ENCODE measurements around the gene GPX3. TPM values are rescaled to one million over a fixed set of nuclear protein-coding genes. Genes with fewer than 3 reads are reported as not detected.

The GPX3 gene
- total and polyA plus RNA-seq, 10 of the 15 experiments (the other 5 are each of a cell fraction or from before 2014, with no cell fraction given): 0.04 to 1.0 (median 0.15) TPM; not detected in 3

DNA sequence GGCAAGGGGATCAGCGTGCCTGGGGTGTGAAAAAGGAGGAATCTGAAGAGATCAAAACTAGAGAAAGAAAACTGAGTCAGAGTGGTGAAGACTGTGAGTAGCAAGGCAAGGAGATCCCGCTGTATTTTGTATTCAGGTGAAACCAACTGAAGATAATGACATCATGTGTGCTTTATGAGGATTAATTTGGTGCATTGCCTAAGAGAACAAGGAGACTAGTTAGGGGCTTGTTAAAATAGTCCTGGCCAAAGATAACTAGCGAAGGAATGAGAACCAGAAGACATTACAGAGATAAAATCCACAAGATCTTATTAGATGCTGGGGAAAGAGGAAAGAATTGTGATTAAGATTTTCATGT is 16.9 kb upstream of the GPX3 start:
- no peak overlapping the region for H2AFZ ChIP-seq (ENCODE audit: control insufficient read depth, low read depth, low read length)
- no peak for TF ChIP-seq NFYB (IDR thresholded peaks at IDR 0.05; ENCODE audit: insufficient read depth, low read depth, low read length)
- no peak for TF ChIP-seq WRNIP1 (IDR thresholded peaks at IDR 0.05; ENCODE audit: borderline replicate concordance, low read depth, low read length)
- TF ChIP-seq MXI1 (IDR thresholded peaks at IDR 0.05; ENCODE audit: low read depth, low read length): no peak
- TF ChIP-seq, protein P1, sequence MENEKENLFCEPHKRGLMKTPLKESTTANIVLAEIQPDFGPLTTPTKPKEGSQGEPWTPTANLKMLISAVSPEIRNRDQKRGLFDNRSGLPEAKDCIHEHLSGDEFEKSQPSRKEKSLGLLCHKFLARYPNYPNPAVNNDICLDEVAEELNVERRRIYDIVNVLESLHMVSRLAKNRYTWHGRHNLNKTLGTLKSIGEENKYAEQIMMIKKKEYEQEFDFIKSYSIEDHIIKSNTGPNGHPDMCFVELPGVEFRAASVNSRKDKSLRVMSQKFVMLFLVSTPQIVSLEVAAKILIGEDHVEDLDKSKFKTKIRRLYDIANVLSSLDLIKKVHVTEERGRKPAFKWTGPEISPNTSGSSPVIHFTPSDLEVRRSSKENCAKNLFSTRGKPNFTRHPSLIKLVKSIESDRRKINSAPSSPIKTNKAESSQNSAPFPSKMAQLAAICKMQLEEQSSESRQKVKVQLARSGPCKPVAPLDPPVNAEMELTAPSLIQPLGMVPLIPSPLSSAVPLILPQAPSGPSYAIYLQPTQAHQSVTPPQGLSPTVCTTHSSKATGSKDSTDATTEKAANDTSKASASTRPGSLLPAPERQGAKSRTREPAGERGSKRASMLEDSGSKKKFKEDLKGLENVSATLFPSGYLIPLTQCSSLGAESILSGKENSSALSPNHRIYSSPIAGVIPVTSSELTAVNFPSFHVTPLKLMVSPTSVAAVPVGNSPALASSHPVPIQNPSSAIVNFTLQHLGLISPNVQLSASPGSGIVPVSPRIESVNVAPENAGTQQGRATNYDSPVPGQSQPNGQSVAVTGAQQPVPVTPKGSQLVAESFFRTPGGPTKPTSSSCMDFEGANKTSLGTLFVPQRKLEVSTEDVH (IDR thresholded peaks at IDR 0.05; ENCODE audit: low read depth, partially characterized antibody): no peak
- no peak for TF ChIP-seq CBX3 (IDR thresholded peaks at IDR 0.05; ENCODE audit: borderline replicate concordance, low read depth)
- no peak for TF ChIP-seq SUZ12 (IDR thresholded peaks at IDR 0.05; ENCODE audit: unreplicated experiment)
- no peak for TF ChIP-seq MTA2 (IDR thresholded peaks at IDR 0.05; ENCODE audit: low read depth)
- TF ChIP-seq EP300 (IDR thresholded peaks at IDR 0.05; ENCODE audit: borderline replicate concordance in 1 of 2, control insufficient read depth in 1 of 2, low read depth in 2 of 2, low read length in 2 of 2): no peak
- TF ChIP-seq, protein P2, sequence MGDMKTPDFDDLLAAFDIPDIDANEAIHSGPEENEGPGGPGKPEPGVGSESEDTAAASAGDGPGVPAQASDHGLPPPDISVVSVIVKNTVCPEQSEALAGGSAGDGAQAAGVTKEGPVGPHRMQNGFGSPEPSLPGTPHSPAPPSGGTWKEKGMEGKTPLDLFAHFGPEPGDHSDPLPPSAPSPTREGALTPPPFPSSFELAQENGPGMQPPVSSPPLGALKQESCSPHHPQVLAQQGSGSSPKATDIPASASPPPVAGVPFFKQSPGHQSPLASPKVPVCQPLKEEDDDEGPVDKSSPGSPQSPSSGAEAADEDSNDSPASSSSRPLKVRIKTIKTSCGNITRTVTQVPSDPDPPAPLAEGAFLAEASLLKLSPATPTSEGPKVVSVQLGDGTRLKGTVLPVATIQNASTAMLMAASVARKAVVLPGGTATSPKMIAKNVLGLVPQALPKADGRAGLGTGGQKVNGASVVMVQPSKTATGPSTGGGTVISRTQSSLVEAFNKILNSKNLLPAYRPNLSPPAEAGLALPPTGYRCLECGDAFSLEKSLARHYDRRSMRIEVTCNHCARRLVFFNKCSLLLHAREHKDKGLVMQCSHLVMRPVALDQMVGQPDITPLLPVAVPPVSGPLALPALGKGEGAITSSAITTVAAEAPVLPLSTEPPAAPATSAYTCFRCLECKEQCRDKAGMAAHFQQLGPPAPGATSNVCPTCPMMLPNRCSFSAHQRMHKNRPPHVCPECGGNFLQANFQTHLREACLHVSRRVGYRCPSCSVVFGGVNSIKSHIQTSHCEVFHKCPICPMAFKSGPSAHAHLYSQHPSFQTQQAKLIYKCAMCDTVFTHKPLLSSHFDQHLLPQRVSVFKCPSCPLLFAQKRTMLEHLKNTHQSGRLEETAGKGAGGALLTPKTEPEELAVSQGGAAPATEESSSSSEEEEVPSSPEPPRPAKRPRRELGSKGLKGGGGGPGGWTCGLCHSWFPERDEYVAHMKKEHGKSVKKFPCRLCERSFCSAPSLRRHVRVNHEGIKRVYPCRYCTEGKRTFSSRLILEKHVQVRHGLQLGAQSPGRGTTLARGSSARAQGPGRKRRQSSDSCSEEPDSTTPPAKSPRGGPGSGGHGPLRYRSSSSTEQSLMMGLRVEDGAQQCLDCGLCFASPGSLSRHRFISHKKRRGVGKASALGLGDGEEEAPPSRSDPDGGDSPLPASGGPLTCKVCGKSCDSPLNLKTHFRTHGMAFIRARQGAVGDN (IDR thresholded peaks at IDR 0.05): no peak
- TF ChIP-seq SREBF2 (IDR thresholded peaks at IDR 0.05; ENCODE audit: low read length): no peak
- no peak for TF ChIP-seq TCF7 (IDR thresholded peaks at IDR 0.05; ENCODE audit: borderline replicate concordance)
- no peak for TF ChIP-seq STAT1 (conservative IDR thresholded peaks at IDR 0.05)
- TF ChIP-seq, protein P3, sequence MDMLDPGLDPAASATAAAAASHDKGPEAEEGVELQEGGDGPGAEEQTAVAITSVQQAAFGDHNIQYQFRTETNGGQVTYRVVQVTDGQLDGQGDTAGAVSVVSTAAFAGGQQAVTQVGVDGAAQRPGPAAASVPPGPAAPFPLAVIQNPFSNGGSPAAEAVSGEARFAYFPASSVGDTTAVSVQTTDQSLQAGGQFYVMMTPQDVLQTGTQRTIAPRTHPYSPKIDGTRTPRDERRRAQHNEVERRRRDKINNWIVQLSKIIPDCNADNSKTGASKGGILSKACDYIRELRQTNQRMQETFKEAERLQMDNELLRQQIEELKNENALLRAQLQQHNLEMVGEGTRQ (IDR thresholded peaks at IDR 0.05; ENCODE audit: borderline replicate concordance, low read depth, low read length): no peak
- TF ChIP-seq, protein P4, sequence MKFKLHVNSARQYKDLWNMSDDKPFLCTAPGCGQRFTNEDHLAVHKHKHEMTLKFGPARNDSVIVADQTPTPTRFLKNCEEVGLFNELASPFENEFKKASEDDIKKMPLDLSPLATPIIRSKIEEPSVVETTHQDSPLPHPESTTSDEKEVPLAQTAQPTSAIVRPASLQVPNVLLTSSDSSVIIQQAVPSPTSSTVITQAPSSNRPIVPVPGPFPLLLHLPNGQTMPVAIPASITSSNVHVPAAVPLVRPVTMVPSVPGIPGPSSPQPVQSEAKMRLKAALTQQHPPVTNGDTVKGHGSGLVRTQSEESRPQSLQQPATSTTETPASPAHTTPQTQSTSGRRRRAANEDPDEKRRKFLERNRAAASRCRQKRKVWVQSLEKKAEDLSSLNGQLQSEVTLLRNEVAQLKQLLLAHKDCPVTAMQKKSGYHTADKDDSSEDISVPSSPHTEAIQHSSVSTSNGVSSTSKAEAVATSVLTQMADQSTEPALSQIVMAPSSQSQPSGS (IDR thresholded peaks at IDR 0.05; ENCODE audit: low read length): no peak
- no peak for TF ChIP-seq MYB (IDR thresholded peaks at IDR 0.05; ENCODE audit: borderline replicate concordance, low read depth, low read length)

More for the DNA sequence above, 16.9 kb upstream of the GPX3 start:
- POLR2A ChIA-PET: no interaction called here
- H3K9ac ChIP-seq (ENCODE audit: control insufficient read depth, insufficient read depth, low read length): no peak overlapping the region
- DNase-seq (ENCODE audit: low read depth, low spot score) (no peak), FAIRE-seq (no peak), ATAC-seq (no peak)
- no peaks in the 10 kb centered on the region for H3K9me3 ChIP-seq (replicated peaks; ENCODE audit: control insufficient read depth, insufficient read depth, low read length)
- CTCF ChIA-PET: interaction anchor here (3.2 kb wide), 1 partner anchor 161 kb away, joined by 13 read pairs; no protein-coding TSS in a partner anchor
- BruUV-seq (replicated peaks): no TSS peak
- H4K20me1 ChIP-seq (ENCODE audit: control insufficient read depth, insufficient read depth): no peaks in the 10 kb centered on the region
- no peak overlapping the region for H3K4me2 ChIP-seq (ENCODE audit: control insufficient read depth, insufficient read depth)
- in situ Hi-C loops (cut with MboI): no loop called here
- H3K4me3 ChIP-seq: no peak overlapping the region
- intact Hi-C loops (cut with micrococcal nuclease; ENCODE audit: unreplicated experiment): loop anchor here (10.0 kb wide), 1 partner anchor 311 kb away; no protein-coding TSS in a partner anchor
- no peak overlapping the region for H3K27ac ChIP-seq (ENCODE audit: control insufficient read depth, insufficient read depth)
- RAD21 ChIA-PET (ENCODE audit: unreplicated experiment): no interaction called here
- WGBS (ENCODE audit: insufficient coverage, insufficient replicate concordance, low lambda C conversion rate, missing lambda C conversion rate): 27% methylated on average over 3 of the region's 3 CpGs
- SMC1A ChIA-PET (ENCODE audit: uncharacterized antibody, unreplicated experiment): interaction anchor here (1.0 to 1.1 kb wide), 2 partner anchors 11 to 112 kb away, joined by 3 read pairs; no protein-coding TSS in a partner anchor
- no peaks in the 10 kb centered on the region for H3K4me1 ChIP-seq (ENCODE audit: control insufficient read depth, insufficient read depth, low read length)
- no peaks in the 10 kb centered on the region for H3K36me3 ChIP-seq (ENCODE audit: control insufficient read depth in 2 of 2, insufficient read depth in 2 of 2, low read length in 1 of 2)
- no peaks in the 10 kb centered on the region for H3K27me3 ChIP-seq (replicated peaks in 1 of 2; ENCODE audit: control insufficient read depth in 2 of 2, insufficient read depth in 2 of 2, low read length in 1 of 2)
- no peaks in the 10 kb centered on the region for H3K79me2 ChIP-seq (ENCODE audit: control insufficient read depth, insufficient read depth, low read length)
